Activated CD8-positive, alpha-beta memory T cell treated with anti-CD3 and anti-CD28 coated beads for 48 hours (primary cell): ENCODE results near the gene USH2A.

Experiments used
- DNase-seq, 3 experiments: peaks; one replicate each; pipeline ENCODE4 v3.0.0-alpha.2; 2020; ENCODE audit warnings: low read depth in 2 of 3, low spot score in 2 of 3

The USH2A gene

GRCh38 chr1:215651867-215652266, 771.4 kb downstream of the USH2A start:
- DNase-seq = no peak

GRCh38 chr1:215650446-215651149, 772.6 kb downstream of the USH2A start:
- no peak for DNase-seq

- DNase-seq = no peak
Observed at GRCh38 chr1:215648957-215649356, 774.3 kb downstream of the USH2A start.

- DNase-seq = no peak
Observed at GRCh38 chr1:215647738-215648137, 775.5 kb downstream of the USH2A start.

GRCh38 chr1:215645861-215646260, 777.4 kb downstream of the USH2A start:
- DNase-seq = no peak

- DNase-seq = no peak
Observed at GRCh38 chr1:215645182-215645581, 778.1 kb downstream of the USH2A start.

GRCh38 chr1:215643592-215644321, 779.5 kb downstream of the USH2A start:
- DNase-seq = no peak

GRCh38 chr1:215640429-215641148, 782.7 kb downstream of the USH2A start:
- DNase-seq = no peak

- no peak for DNase-seq
Observed at GRCh38 chr1:215637041-215637573, 786.1 kb downstream of the USH2A start.

GRCh38 chr1:215636258-215636965, 786.8 kb downstream of the USH2A start:
- no peak for DNase-seq

- no peak for DNase-seq
Observed at GRCh38 chr1:215635827-215636226, 787.4 kb downstream of the USH2A start.

GRCh38 chr1:215631489-215631888, 791.8 kb downstream of the USH2A start:
- no peak for DNase-seq

GRCh38 chr1:215631040-215631439, 792.2 kb downstream of the USH2A start:
- no peak for DNase-seq

GRCh38 chr1:215625949-215626348, 797.3 kb downstream of the USH2A start:
- no peak for DNase-seq

GRCh38 chr1:215623162-215623561, 800.1 kb downstream of the USH2A start:
- no peak for DNase-seq

- DNase-seq = no peak
Observed at GRCh38 chr1:215617979-215618378, 805.3 kb downstream of the USH2A start.

- no peak for DNase-seq
Observed at GRCh38 chr1:215612391-215612790, 810.9 kb downstream of the USH2A start.

GRCh38 chr1:215608646-215609045, 814.6 kb downstream of the USH2A start:
- DNase-seq = no peak

GRCh38 chr1:215607412-215607811, 815.8 kb downstream of the USH2A start:
- DNase-seq = no peak

- DNase-seq = no peak
Observed at GRCh38 chr1:215606564-215607168, 816.6 kb downstream of the USH2A start.

GRCh38 chr1:215606036-215606435, 817.2 kb downstream of the USH2A start:
- DNase-seq = no peak
